K562 (cell line): Measurements from ENCODE around the gene ZNF506. TPM values are rescaled to one million over a fixed set of nuclear protein-coding genes. Genes with fewer than 3 reads are reported as not detected.
"Not testable (repeated sequence)": the region's sequence is repeated elsewhere in the genome, so short reads cannot be mapped to it uniquely, and the experiment has no call there.

Experiments
- ATAC-seq: fragments of 200-7000 bp; cut with Tn5 transposase; 3 replicates; pipeline ENCODE4 v1.9.1; 2020; ENCODE audit warnings: moderate library complexity
- BruUV-seq: library from RNA; stranded (reverse); fragments of 400-500 nt; replicated peaks from 2 replicates; lab custom pipeline; 2021; lab: Mats Ljungman, UMichigan
- CTCF ChIA-PET: fragments of 300-600 bp; formaldehyde crosslinking; extraction: SDS; loops from one replicate; lab custom pipeline; 2021; ENCODE audit warnings: low intra/inter-chr PET ratio; lab: Yijun Ruan, JAX
- POLR2A ChIA-PET: fragments of 300-600, 350-650 bp; sonication (Branson Sonifier 250); formaldehyde crosslinking; extraction: SDS; loops from one replicate; lab custom pipeline; 2021; ENCODE audit warnings: antibody characterized with exemption, inconsistent platforms; lab: Yijun Ruan, JAX
- DNase-seq, 4 experiments: peaks; one replicate each; pipeline versions ENCODE4 v3.0.0 to v3.0.0-alpha.2; 2011 to 2018; ENCODE audit warnings: low spot score in 3 of 4, mixed read lengths in 3 of 4; ENCODE audit errors: extremely low read depth in 1 of 4
- FAIRE-seq: peaks from 2 replicates; lab custom pipeline; 2011; peaks lifted over from hg19 to GRCh38; lab: Jason Lieb, UNC
- H2AFZ ChIP-seq: 2 replicates; pipeline ENCODE4 v1.6.0; 2011; ENCODE audit warnings: low read depth, low read length, control low read depth, inconsistent platforms
- H3K27ac ChIP-seq: fragments of 200-600 bp; 3 replicates; pipeline ENCODE4 v1.8.0; 2011; ENCODE audit warnings: low read depth, mild to moderate bottlenecking, control low read depth, inconsistent platforms, low read length, moderate library complexity, mixed read lengths; ENCODE audit errors: extremely low read depth
- H3K27me3 ChIP-seq, 2 experiments: fragments of 300-600 bp in 1 of 2; 2 replicates in 1 of 2; 3 replicates in 1 of 2; pipeline versions ENCODE4 v1.6.0 to v1.8.0; 2011; ENCODE audit warnings: inconsistent platforms in 2 of 2, low read length in 2 of 2, mild to moderate bottlenecking in 1 of 2, mixed read lengths in 1 of 2, moderate library complexity in 1 of 2; ENCODE audit not compliant: control insufficient read depth in 2 of 2, insufficient read depth in 2 of 2
- H3K36me3 ChIP-seq: fragments of 300-600 bp; 3 replicates; pipeline ENCODE4 v1.8.0; 2011; ENCODE audit warnings: mild to moderate bottlenecking, low read length, inconsistent platforms; ENCODE audit not compliant: control insufficient read depth, insufficient read depth
- H3K4me1 ChIP-seq, 2 experiments: fragments of 200-600 bp in 1 of 2; replicated peaks in 1 of 2; 2 replicates in 1 of 2; 3 replicates in 1 of 2; pipeline versions ENCODE4 v1.5.1 to v1.8.0; 2011; ENCODE audit warnings: inconsistent platforms in 2 of 2, low read length in 2 of 2, mild to moderate bottlenecking in 1 of 2, mixed read lengths in 1 of 2, moderate library complexity in 1 of 2; ENCODE audit not compliant: control insufficient read depth in 2 of 2, insufficient read depth in 2 of 2
- H3K4me2 ChIP-seq: 2 replicates; pipeline ENCODE4 v1.6.1; 2011; ENCODE audit warnings: low read length, control low read depth, inconsistent platforms, mixed read lengths; ENCODE audit not compliant: insufficient read depth
- H3K4me3 ChIP-seq: fragments of 200-600 bp; sonication (generic), shearing (Covaris generic); 2 replicates; pipeline ENCODE4 v1.5.1; 2016; ENCODE audit warnings: control low read depth, inconsistent platforms
- H3K79me2 ChIP-seq: fragments of 200-600 bp; 3 replicates; pipeline ENCODE4 v1.8.0; 2011; ENCODE audit warnings: low read length, inconsistent platforms; ENCODE audit not compliant: control insufficient read depth, insufficient read depth
- H3K9ac ChIP-seq, 2 experiments: 2 replicates each; pipeline versions ENCODE4 v1.6.0 to v1.6.1; 2011; ENCODE audit warnings: low read depth in 2 of 2, low read length in 2 of 2, control low read depth in 1 of 2, inconsistent platforms in 1 of 2, mild to moderate bottlenecking in 1 of 2, mixed read lengths in 1 of 2; ENCODE audit not compliant: insufficient read depth in 1 of 2
- H3K9me1 ChIP-seq: one replicate; pipeline ENCODE4 v1.6.0; 2011; ENCODE audit warnings: inconsistent platforms, mild to moderate bottlenecking, low read length, moderate library complexity; ENCODE audit not compliant: control insufficient read depth, insufficient read depth
- H3K9me3 ChIP-seq: replicated peaks from 2 replicates; pipeline ENCODE4 v1.5.1; 2011; ENCODE audit warnings: low read depth, low read length, inconsistent platforms; ENCODE audit not compliant: control insufficient read depth, insufficient read depth
- H4K20me1 ChIP-seq: replicated peaks from 2 replicates; pipeline ENCODE4 v1.6.1; 2011; ENCODE audit warnings: low read length, inconsistent platforms, mixed read lengths; ENCODE audit not compliant: control insufficient read depth, insufficient read depth
- ERF ChIP-seq: fragments of 450-650 bp; formaldehyde crosslinking; IDR thresholded peaks from 2 replicates; pipeline ENCODE4 v1.4.0; 2020; ENCODE audit warnings: mild to moderate bottlenecking, mixed read lengths
- NFIC ChIP-seq: fragments of 450-650 bp; IDR thresholded peaks from 2 replicates; pipeline ENCODE4 v1.6.1; 2017; ENCODE audit warnings: mild to moderate bottlenecking, inconsistent platforms
- PPARD ChIP-seq: fragments of 250-450 bp; sonication (Bioruptor Pico); IDR thresholded peaks from 2 replicates; pipeline ENCODE4 v1.8.0; 2022; ENCODE audit warnings: inconsistent platforms, mild to moderate bottlenecking, moderate library complexity
- ZNF431 ChIP-seq: sonication (generic); formaldehyde crosslinking; IDR thresholded peaks from 2 replicates; pipeline ENCODE4 v1.8.0; 2022; ENCODE audit warnings: mild to moderate bottlenecking, missing genetic modification reagents
- whole genome bisulfite sequencing: fragments of 100-300 bp; shearing (Covaris generic); methylation state at CpG from one replicate; pipeline ENCODE4 v1.1.6; 2016; ENCODE audit warnings: low coverage, mixed read lengths; ENCODE audit not compliant: insufficient coverage; ENCODE audit errors: missing lambda C conversion rate; 5-methylcytosine and 5-hydroxymethylcytosine counted together
- in situ Hi-C: fragments of 300-500 bp; cut with MboI; formaldehyde crosslinking; loops from 4 replicates; pipeline ENCODE4 v1.15.0; 2018; ENCODE audit warnings: inconsistent platforms, mixed read lengths
- intact Hi-C: fragments of 100-400 bp; cut with micrococcal nuclease; formaldehyde crosslinking; loops from 2 replicates; pipeline ENCODE4 v1.14.2; 2022
- polyA plus RNA-seq, 8 experiments: library from polyadenylated mRNA; depleted of rRNA in 4 of 8; stranded (reverse) in 5 of 8; unstranded in 3 of 8; fragments of >200 nt; fragmentation: Nextera tagmentation in 2 of 8; fragmentation: Illumina TruSeq in 1 of 8; extraction: Ambion mirVana in 2 of 8; extraction: Trizol in 1 of 8; gene quantifications; 2 replicates each; pipeline versions ENCODE4 v1.2.1 to v1.2.3, GENCODE V29; 2011 to 2014; ENCODE audit warnings: inconsistent platforms in 1 of 8, missing spikeins in 1 of 8
- total RNA-seq, 7 experiments: library from RNA; depleted of rRNA in 6 of 7; stranded (reverse); fragments of >200 nt in 6 of 7; fragmentation: Illumina TruSeq in 2 of 7; extraction: Trizol in 2 of 7; gene quantifications; 2 replicates each; pipeline versions ENCODE4 v1.2.1 to v1.2.3, GENCODE V29; 2011 to 2021; ENCODE audit warnings: low replicate concordance in 1 of 7

The ZNF506 gene
- total and polyA plus RNA-seq, 9 of the 15 experiments (the other 6 are each of a cell fraction or from before 2014, with no cell fraction given) = 0.03 to 0.44 (median 0.14) TPM; not detected in 2

GRCh38 chr19:19745496-19746285, 75.9 kb downstream of the ZNF506 start:
- Histone ChIP-seq H3K9me1 (peaks cover 3% of the 10 kb centered on the region), H3K9me3 (no peaks in the 10 kb centered on the region), H3K27me3 (peaks cover 14 to 76% of the 10 kb centered on the region in 2 experiments; a peak in 4 of 5 replicates), H3K4me2 (no peak overlapping the region), H3K36me3 (no peaks in the 10 kb centered on the region), H3K27ac (no peak overlapping the region), H4K20me1 (no peaks in the 10 kb centered on the region), H3K79me2 (no peaks in the 10 kb centered on the region), H3K4me1 (peaks cover 0 to 9% of the 10 kb centered on the region in 2 experiments; a peak in 2 of 5 replicates), H3K9ac (no peak overlapping the region), H2AFZ (no peak overlapping the region), H3K4me3 (no peak overlapping the region)
- ChIA-PET POLR2A (interaction anchor here (1.1 to 1.6 kb wide), 3 partner anchors 12 to 69 kb away, joined by 3 to 4 read pairs (median 4); no protein-coding TSS in a partner anchor), CTCF (no interaction called here)
- intact Hi-C loops (loop anchor here (10.0 kb wide), 1 partner anchor 181 kb away; no protein-coding TSS in a partner anchor), in situ Hi-C loops (no loop called here)
- BruUV-seq = no TSS peak
- peak in 2 of 4 experiments; percentile 11 to 18 for DNase-seq
- FAIRE-seq = no peak
- WGBS = 7% methylated on average over 15 of the region's 17 CpGs
- peak; percentile 13; the same call in 2 of the 3 replicates for ATAC-seq
- peak; percentile 42; the same call in 1 of the 2 replicates for TF ChIP-seq NFIC
- no peak for TF ChIP-seq PPARD (CRISPR knock-in tag)

- H3K4me1 ChIP-seq = peaks cover 0 to 4% of the 10 kb centered on the region in 2 experiments; a peak in 1 of 5 replicates
- peaks cover 17 to 75% of the 10 kb centered on the region in 2 experiments; a peak in 4 of 5 replicates for H3K27me3 ChIP-seq
- no peak overlapping the region for H2AFZ ChIP-seq
- peak; percentile 68; the same call in 1 of the 2 replicates for TF ChIP-seq ZNF431 (CRISPR knock-in tag)
- TF ChIP-seq ERF = no peak
- CTCF ChIA-PET = no interaction called here
- FAIRE-seq = no peak
- H3K27ac ChIP-seq = no peak overlapping the region
- no peak overlapping the region for H3K4me3 ChIP-seq
- 4% methylated on average over 14 of the region's 17 CpGs for WGBS
- in situ Hi-C loops (no loop called here), intact Hi-C loops (loop anchor here (10.0 kb wide), 1 partner anchor 180 kb away; no protein-coding TSS in a partner anchor)
- BruUV-seq = no TSS peak
- no peak for ATAC-seq
- H3K9me3 ChIP-seq = no peaks in the 10 kb centered on the region
- H3K9me1 ChIP-seq = peaks cover 3% of the 10 kb centered on the region
- no peaks in the 10 kb centered on the region for H3K36me3 ChIP-seq
- peak in 1 of 4 experiments; percentile 4 for DNase-seq
- H3K79me2 ChIP-seq = no peaks in the 10 kb centered on the region
- no peak overlapping the region for H3K4me2 ChIP-seq
- H4K20me1 ChIP-seq = no peaks in the 10 kb centered on the region
- POLR2A ChIA-PET = interaction anchor here (1.1 to 1.6 kb wide), 2 partner anchors 13 to 43 kb away, joined by 4 read pairs; no protein-coding TSS in a partner anchor
- no peak overlapping the region for H3K9ac ChIP-seq
Measured at GRCh38 chr19:19744641-19745040, 76.9 kb downstream of the ZNF506 start.

- CTCF ChIA-PET, POLR2A ChIA-PET, H3K4me3 ChIP-seq, DNase-seq, H3K36me3 ChIP-seq, FAIRE-seq, BruUV-seq, ATAC-seq, H3K79me2 ChIP-seq, H3K4me2 ChIP-seq, in situ Hi-C loops, H3K9me3 ChIP-seq, H4K20me1 ChIP-seq, H3K9ac ChIP-seq, H3K9me1 ChIP-seq, H3K4me1 ChIP-seq, H3K27ac ChIP-seq, H2AFZ ChIP-seq: not testable (repeated sequence)
- intact Hi-C loops = loop anchor here (10.0 kb wide), 1 partner anchor 179 kb away; no protein-coding TSS in a partner anchor
- H3K27me3 ChIP-seq = peaks cover 19 to 75% of the 10 kb centered on the region in 2 experiments; a peak in 4 of 5 replicates
- WGBS = 1% methylated on average over 6 of the region's 6 CpGs
Measured at GRCh38 chr19:19743921-19744320, 77.6 kb downstream of the ZNF506 start.
